Loucy (cell line): ENCODE measurements around the gene BARHL1.

Experiments
- H2AFZ ChIP-seq: fragments of 200-600 bp; sonication (generic); 2 replicates; pipeline ENCODE4 v1.6.0; 2016; ENCODE audit warnings: antibody characterized with exemption, mild to moderate bottlenecking, low read length, moderate library complexity
- H3F3A ChIP-seq: fragments of 200-600 bp; 2 replicates; pipeline ENCODE4 v1.6.0; 2016; ENCODE audit warnings: antibody characterized with exemption, low read depth, mild to moderate bottlenecking
- H3K27me3 ChIP-seq: fragments of 200-600 bp; sonication (generic); 2 replicates; pipeline ENCODE4 v1.6.1; 2014; ENCODE audit warnings: low read length, mild to moderate bottlenecking; ENCODE audit not compliant: insufficient read depth, poor library complexity, severe bottlenecking
- H3K36me3 ChIP-seq: fragments of 200-600 bp; sonication (generic); 2 replicates; pipeline ENCODE4 v1.6.1; 2016; ENCODE audit warnings: low read length; ENCODE audit not compliant: insufficient read depth
- H3K4me1 ChIP-seq: fragments of 200-600 bp; sonication (generic); 2 replicates; pipeline ENCODE4 v1.5.1; 2014; ENCODE audit warnings: low read length, mild to moderate bottlenecking; ENCODE audit not compliant: insufficient read depth, poor library complexity, severe bottlenecking
- H3K4me2 ChIP-seq: fragments of 200-600 bp; sonication (generic); 2 replicates; pipeline ENCODE4 v1.6.0; 2014; ENCODE audit warnings: antibody characterized with exemption, low read length, low read depth, mild to moderate bottlenecking; ENCODE audit not compliant: poor library complexity, severe bottlenecking
- H3K4me3 ChIP-seq: fragments of 200-600 bp; sonication (generic); 2 replicates; pipeline ENCODE4 v1.5.1; 2014; ENCODE audit warnings: low read length, mild to moderate bottlenecking, mixed read lengths; ENCODE audit not compliant: poor library complexity, severe bottlenecking
- H3K79me2 ChIP-seq: fragments of 200-600 bp; sonication (generic); 2 replicates; pipeline ENCODE4 v1.6.1; 2014; ENCODE audit warnings: low read length; ENCODE audit not compliant: insufficient read depth
- H3K9ac ChIP-seq: fragments of 200-600 bp; sonication (generic); 2 replicates; pipeline ENCODE4 v1.6.0; 2014; ENCODE audit warnings: mild to moderate bottlenecking, low read depth, low read length, moderate library complexity; ENCODE audit not compliant: poor library complexity, severe bottlenecking
- H3K9me2 ChIP-seq: fragments of 200-600 bp; sonication (generic); replicated peaks from 2 replicates; pipeline ENCODE4 v1.6.1; 2016; ENCODE audit warnings: low read depth, low read length, mixed read lengths
- H3K9me3 ChIP-seq: fragments of 200-600 bp; sonication (generic); 2 replicates; pipeline ENCODE4 v1.6.1; 2014; ENCODE audit warnings: mild to moderate bottlenecking, antibody characterized with exemption, low read length, low read depth; ENCODE audit not compliant: insufficient read depth
- H4K20me1 ChIP-seq: fragments of 200-600 bp; sonication (generic); 2 replicates; pipeline ENCODE4 v1.6.0; 2014; ENCODE audit warnings: antibody characterized with exemption, low read length, mild to moderate bottlenecking; ENCODE audit not compliant: insufficient read depth, poor library complexity, severe bottlenecking
- EZH2phosphoT487 ChIP-seq: fragments of 200-600 bp; IDR thresholded peaks from 2 replicates; pipeline ENCODE4 v1.6.1; 2018; ENCODE audit warnings: antibody characterized with exemption, mild to moderate bottlenecking, moderate library complexity, borderline replicate concordance
- TF ChIP-seq, protein P1 (sequence below): fragments of 200-600 bp; sonication (generic); conservative IDR thresholded peaks from 2 replicates; pipeline ENCODE4 v1.5.1; 2014; ENCODE audit warnings: mild to moderate bottlenecking, antibody characterized with exemption, low read length

Gene BARHL1

DNA sequence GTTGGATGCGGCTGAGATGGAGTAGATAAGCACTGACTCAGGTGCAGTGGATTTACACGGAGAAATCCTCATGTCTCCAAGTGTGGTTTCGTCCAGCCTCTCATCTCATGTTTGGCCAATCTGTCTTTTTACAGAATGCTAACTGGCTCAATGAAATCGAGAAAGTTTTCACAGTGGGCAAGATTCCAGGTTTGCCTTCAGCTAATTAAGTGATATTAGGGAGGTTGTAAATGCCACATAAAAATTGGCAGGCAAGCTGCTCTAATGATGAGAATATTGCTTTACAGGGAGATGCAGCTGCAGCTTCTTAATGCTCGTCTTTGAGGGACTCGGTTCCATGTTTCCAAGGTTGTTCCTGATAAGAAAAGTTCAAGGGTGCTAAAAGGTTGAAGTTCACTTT is 23.7 kb downstream of the BARHL1 start:
- H3K79me2 ChIP-seq = no peaks in the 10 kb centered on the region
- no peaks in the 10 kb centered on the region for H3K9me3 ChIP-seq
- no peak overlapping the region for H3K9ac ChIP-seq
- no peak overlapping the region for H2AFZ ChIP-seq
- TF ChIP-seq EZH2phosphoT487 = no peak
- TF ChIP-seq, protein P1, sequence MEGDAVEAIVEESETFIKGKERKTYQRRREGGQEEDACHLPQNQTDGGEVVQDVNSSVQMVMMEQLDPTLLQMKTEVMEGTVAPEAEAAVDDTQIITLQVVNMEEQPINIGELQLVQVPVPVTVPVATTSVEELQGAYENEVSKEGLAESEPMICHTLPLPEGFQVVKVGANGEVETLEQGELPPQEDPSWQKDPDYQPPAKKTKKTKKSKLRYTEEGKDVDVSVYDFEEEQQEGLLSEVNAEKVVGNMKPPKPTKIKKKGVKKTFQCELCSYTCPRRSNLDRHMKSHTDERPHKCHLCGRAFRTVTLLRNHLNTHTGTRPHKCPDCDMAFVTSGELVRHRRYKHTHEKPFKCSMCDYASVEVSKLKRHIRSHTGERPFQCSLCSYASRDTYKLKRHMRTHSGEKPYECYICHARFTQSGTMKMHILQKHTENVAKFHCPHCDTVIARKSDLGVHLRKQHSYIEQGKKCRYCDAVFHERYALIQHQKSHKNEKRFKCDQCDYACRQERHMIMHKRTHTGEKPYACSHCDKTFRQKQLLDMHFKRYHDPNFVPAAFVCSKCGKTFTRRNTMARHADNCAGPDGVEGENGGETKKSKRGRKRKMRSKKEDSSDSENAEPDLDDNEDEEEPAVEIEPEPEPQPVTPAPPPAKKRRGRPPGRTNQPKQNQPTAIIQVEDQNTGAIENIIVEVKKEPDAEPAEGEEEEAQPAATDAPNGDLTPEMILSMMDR = no peak
- no peak overlapping the region for H3K4me3 ChIP-seq
- no peaks in the 10 kb centered on the region for H3K4me1 ChIP-seq
- no peak overlapping the region for H3K4me2 ChIP-seq
- H3K9me2 ChIP-seq = no peaks in the 10 kb centered on the region
- H3K36me3 ChIP-seq = peaks cover 30% of the 10 kb centered on the region; the same call in 1 of the 2 replicates
- H3K27me3 ChIP-seq = no peaks in the 10 kb centered on the region
- H4K20me1 ChIP-seq = no peaks in the 10 kb centered on the region
- no peaks in the 10 kb centered on the region for H3F3A ChIP-seq

DNA sequence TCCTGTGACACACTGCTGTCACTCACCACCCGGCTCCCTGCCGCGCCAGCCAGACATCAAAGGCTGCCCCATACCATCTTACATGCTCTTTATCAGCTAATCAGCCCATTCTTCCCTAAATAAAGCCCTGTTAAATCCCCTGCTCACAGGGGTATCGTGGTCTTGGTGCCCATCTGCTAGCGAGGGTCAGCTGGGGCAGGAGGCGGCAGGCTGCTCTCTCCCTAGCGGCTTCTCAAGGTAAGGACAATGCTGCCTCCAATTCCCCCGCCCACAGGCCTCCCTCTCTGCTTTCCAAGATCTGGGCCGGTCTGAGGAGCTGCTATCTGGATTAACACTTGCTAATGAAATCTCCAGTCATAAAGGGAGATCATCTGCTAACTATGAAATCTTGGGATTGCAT is 26.8 kb downstream of the BARHL1 start:
- Histone ChIP-seq H3K27me3 (no peaks in the 10 kb centered on the region), H3K4me1 (no peaks in the 10 kb centered on the region), H4K20me1 (no peaks in the 10 kb centered on the region), H3K4me3 (no peak overlapping the region), H3K9me2 (no peaks in the 10 kb centered on the region), H3K9ac (no peak overlapping the region), H3F3A (no peaks in the 10 kb centered on the region), H2AFZ (no peak overlapping the region), H3K9me3 (no peaks in the 10 kb centered on the region), H3K79me2 (no peaks in the 10 kb centered on the region), H3K4me2 (no peak overlapping the region), H3K36me3 (peaks cover 43% of the 10 kb centered on the region; the same call in 1 of the 2 replicates)
- TF ChIP-seq EZH2phosphoT487 = no peak
- TF ChIP-seq, protein P1 = no peak

DNA sequence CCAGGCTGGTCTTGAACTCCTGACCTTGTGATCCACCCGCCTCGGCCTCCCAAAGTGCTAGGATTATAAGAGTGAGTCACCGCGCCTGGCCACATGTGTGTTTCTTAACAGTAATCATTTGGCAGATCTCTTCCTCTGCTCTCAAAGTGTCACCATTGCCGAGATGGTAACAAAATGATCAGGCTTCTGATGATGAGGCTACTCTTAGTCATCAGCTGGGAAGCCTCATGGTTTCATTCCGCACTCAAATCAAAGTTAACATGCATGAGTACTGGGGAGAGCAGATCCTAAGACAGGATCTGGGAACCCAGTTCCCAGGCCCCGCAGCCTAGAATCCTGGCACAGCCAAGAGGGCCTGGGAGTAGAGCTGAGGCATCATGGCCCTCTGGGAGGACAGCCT is 27.4 kb downstream of the BARHL1 start:
- Histone ChIP-seq H3K9ac (no peak overlapping the region), H3K9me3 (no peaks in the 10 kb centered on the region), H3K4me3 (no peak overlapping the region), H3K4me2 (no peak overlapping the region), H3K9me2 (no peaks in the 10 kb centered on the region), H3K79me2 (no peaks in the 10 kb centered on the region), H3K27me3 (no peaks in the 10 kb centered on the region), H3K4me1 (no peaks in the 10 kb centered on the region), H3K36me3 (peaks cover 47% of the 10 kb centered on the region; the same call in 1 of the 2 replicates), H2AFZ (no peak overlapping the region), H3F3A (no peaks in the 10 kb centered on the region), H4K20me1 (no peaks in the 10 kb centered on the region)
- no peak for TF ChIP-seq EZH2phosphoT487
- TF ChIP-seq, protein P1 = no peak
